SU-DHL-6 (cell line): ENCODE measurements around the gene FSTL4.

Experiments
- H2AFZ ChIP-seq: fragments of 200-600 bp; sonication (generic); 2 replicates; pipeline ENCODE4 v1.6.1; 2014; ENCODE audit warnings: low read depth, mild to moderate bottlenecking, moderate library complexity, mixed read lengths, antibody characterized with exemption, low read length; ENCODE audit not compliant: severe bottlenecking
- H3F3A ChIP-seq: fragments of 200-600 bp; shearing (Covaris generic); 2 replicates; pipeline ENCODE4 v1.6.0; 2016; ENCODE audit warnings: antibody characterized with exemption, mild to moderate bottlenecking; ENCODE audit not compliant: insufficient read depth
- H3K27ac ChIP-seq: fragments of 200-600 bp; sonication (generic); 2 replicates; pipeline ENCODE4 v1.5.1; 2016; ENCODE audit warnings: low read depth, mild to moderate bottlenecking, low read length, moderate library complexity, mixed read lengths
- H3K27me3 ChIP-seq: fragments of 200-600 bp; sonication (generic), shearing (Covaris generic); 2 replicates; pipeline ENCODE4 v1.6.0; 2014; ENCODE audit warnings: mild to moderate bottlenecking, low read length
- H3K36me3 ChIP-seq: fragments of 200-600 bp; sonication (generic); 2 replicates; pipeline ENCODE4 v1.6.1; 2014; ENCODE audit warnings: mild to moderate bottlenecking, low read length, mixed read lengths
- H3K4me2 ChIP-seq: fragments of 300-600, 200-600 bp; shearing (Covaris generic), sonication (generic); 2 replicates; pipeline ENCODE4 v1.6.0; 2014; ENCODE audit warnings: low read length, low read depth, mild to moderate bottlenecking; ENCODE audit not compliant: poor library complexity, severe bottlenecking
- H3K4me3 ChIP-seq: fragments of 200-600 bp; sonication (generic); 2 replicates; pipeline ENCODE4 v1.5.1; 2014; ENCODE audit warnings: antibody characterized with exemption, low read length, mild to moderate bottlenecking, mixed read lengths; ENCODE audit not compliant: insufficient read depth, poor library complexity, severe bottlenecking
- H3K79me2 ChIP-seq: fragments of 200-600 bp; sonication (generic); 2 replicates; pipeline ENCODE4 v1.6.1; 2014; ENCODE audit warnings: mild to moderate bottlenecking, low read length, moderate library complexity; ENCODE audit not compliant: insufficient read depth
- H3K9ac ChIP-seq: fragments of 200-600 bp; sonication (generic); 2 replicates; pipeline ENCODE4 v1.7.0; 2014; ENCODE audit warnings: mild to moderate bottlenecking, low read length
- H3K9me2 ChIP-seq: fragments of 200-600 bp; sonication (generic); replicated peaks from 2 replicates; pipeline ENCODE4 v1.6.1; 2014; ENCODE audit warnings: low read length; ENCODE audit not compliant: insufficient read depth
- H3K9me3 ChIP-seq: fragments of 200-600 bp; sonication (generic); 2 replicates; pipeline ENCODE4 v1.6.1; 2014; ENCODE audit warnings: low read length, mixed read lengths; ENCODE audit not compliant: insufficient read depth
- H4K20me1 ChIP-seq: fragments of 200-600 bp; sonication (generic); 2 replicates; pipeline ENCODE4 v1.6.1; 2014; ENCODE audit warnings: low read depth, mild to moderate bottlenecking, antibody characterized with exemption, low read length, moderate library complexity, mixed read lengths
- EZH2phosphoT487 ChIP-seq: fragments of 200-600 bp; sonication (generic), shearing (Covaris generic); conservative IDR thresholded peaks from 2 replicates; pipeline ENCODE4 v1.6.1; 2018; ENCODE audit warnings: mild to moderate bottlenecking, antibody characterized with exemption, low read length, moderate library complexity, mixed read lengths
- TF ChIP-seq, protein P1 (sequence below): fragments of 200-600 bp; sonication (generic); IDR thresholded peaks from one replicate; pipeline ENCODE4 v1.5.1; 2017; ENCODE audit warnings: antibody characterized with exemption, mild to moderate bottlenecking, low read length, moderate library complexity; ENCODE audit not compliant: insufficient read depth, poor library complexity, severe bottlenecking

FSTL4 gene

DNA sequence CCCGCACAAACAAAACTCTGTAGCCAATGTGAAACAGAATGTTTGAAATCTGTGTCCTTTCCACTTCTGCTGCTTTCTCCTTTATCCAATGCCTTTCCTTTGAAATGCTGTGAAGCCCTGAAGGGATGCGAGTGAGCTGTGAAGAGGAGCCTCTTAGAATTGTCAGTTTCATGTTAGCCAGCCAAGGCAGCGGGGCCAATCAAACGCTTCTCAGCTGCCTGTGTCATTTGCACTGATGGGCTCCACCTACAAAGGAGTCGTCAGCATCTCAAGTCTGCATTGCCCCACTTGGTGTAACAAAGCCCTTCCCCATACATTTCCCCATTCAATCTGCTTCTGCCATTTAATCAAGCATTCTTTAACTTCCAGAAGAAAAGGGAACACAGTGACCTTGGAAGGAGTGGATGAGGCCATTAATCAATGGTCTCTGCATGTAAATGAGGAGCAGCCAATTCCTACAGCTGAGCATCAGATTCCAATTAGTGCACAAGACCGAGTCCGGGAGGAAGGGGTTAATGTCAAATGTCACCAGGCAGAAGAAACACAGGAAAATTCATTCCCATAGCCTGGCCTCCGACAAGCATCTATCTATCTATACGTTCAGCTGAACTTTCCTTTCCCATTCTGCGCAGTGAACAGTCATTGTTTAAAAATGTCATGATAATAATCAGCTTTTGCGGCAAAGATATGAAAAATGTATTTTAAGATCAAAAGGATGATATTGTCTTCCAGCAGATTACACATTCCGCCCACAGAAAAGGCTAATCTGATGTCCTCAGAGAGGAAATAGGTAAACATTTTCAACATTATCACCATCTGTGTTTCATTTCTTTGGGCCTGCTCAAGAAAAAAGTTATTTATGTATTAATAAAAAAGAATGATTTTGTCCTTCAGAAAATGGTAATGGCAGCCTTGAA lies 154.6 kb downstream of the FSTL4 start:
- Histone ChIP-seq H2AFZ (no peak overlapping the region), H3K4me2 (no peak overlapping the region), H4K20me1 (no peaks in the 10 kb centered on the region), H3K9me3 (no peaks in the 10 kb centered on the region), H3K79me2 (no peaks in the 10 kb centered on the region), H3K36me3 (no peaks in the 10 kb centered on the region), H3K9ac (no peak overlapping the region), H3K9me2 (no peaks in the 10 kb centered on the region), H3K4me3 (no peak overlapping the region), H3K27ac (no peak overlapping the region), H3K27me3 (no peaks in the 10 kb centered on the region), H3F3A (no peaks in the 10 kb centered on the region)
- TF ChIP-seq, protein P1, sequence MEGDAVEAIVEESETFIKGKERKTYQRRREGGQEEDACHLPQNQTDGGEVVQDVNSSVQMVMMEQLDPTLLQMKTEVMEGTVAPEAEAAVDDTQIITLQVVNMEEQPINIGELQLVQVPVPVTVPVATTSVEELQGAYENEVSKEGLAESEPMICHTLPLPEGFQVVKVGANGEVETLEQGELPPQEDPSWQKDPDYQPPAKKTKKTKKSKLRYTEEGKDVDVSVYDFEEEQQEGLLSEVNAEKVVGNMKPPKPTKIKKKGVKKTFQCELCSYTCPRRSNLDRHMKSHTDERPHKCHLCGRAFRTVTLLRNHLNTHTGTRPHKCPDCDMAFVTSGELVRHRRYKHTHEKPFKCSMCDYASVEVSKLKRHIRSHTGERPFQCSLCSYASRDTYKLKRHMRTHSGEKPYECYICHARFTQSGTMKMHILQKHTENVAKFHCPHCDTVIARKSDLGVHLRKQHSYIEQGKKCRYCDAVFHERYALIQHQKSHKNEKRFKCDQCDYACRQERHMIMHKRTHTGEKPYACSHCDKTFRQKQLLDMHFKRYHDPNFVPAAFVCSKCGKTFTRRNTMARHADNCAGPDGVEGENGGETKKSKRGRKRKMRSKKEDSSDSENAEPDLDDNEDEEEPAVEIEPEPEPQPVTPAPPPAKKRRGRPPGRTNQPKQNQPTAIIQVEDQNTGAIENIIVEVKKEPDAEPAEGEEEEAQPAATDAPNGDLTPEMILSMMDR, result no peak
- TF ChIP-seq EZH2phosphoT487, result no peak

DNA sequence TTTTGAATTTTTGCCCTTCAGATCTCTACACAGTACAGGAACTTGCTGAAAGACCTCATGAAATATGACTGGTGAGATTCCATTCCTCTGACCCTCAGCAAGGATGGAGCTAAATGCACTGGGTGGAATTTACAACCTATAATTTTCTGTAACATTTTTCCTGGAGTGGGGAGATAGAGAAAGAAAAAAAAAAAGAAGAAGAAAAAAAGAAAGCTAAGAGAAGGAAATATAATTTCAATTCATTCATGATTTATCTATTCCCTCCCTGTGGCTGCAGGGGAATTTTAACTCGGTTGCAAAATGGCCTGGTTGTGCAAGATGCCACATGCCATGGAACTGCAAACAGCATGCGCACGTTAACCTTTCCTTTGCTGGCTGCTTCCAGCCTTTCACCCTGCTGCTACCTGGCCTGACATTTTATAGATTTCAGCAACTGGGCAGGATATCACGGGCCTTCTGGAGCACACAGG lies 155.4 kb downstream of the FSTL4 start:
- no peaks in the 10 kb centered on the region for H3K9me3 ChIP-seq
- no peak for TF ChIP-seq EZH2phosphoT487
- TF ChIP-seq, protein P1, result no peak

DNA sequence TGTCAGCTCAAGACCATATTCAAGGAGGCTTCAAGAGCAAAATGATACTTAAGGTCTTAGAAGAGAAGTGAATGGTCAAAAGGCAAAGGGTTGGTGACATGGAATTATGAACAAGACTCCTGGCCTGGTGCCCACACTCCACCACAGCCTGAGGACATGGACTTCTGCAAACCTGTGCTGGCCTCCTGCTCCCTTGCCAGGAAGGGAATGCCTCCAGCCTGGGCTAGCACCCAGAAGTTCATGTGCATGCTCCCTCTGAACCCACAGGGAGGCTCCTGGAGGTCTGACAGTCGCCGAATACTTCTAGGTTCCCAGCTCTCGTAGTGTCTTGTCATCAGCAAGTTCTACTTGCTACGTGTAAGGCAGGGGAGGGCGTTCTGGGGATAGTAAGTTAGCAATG lies 156.7 kb downstream of the FSTL4 start:
- Histone ChIP-seq H3K79me2 (no peaks in the 10 kb centered on the region), H4K20me1 (no peaks in the 10 kb centered on the region), H3K27me3 (no peaks in the 10 kb centered on the region), H3K9me3 (no peaks in the 10 kb centered on the region), H3K9me2 (no peaks in the 10 kb centered on the region), H3K4me2 (no peak overlapping the region), H2AFZ (no peak overlapping the region), H3F3A (no peaks in the 10 kb centered on the region), H3K36me3 (no peaks in the 10 kb centered on the region), H3K27ac (no peak overlapping the region), H3K4me3 (no peak overlapping the region), H3K9ac (no peak overlapping the region)
- TF ChIP-seq EZH2phosphoT487, result no peak
- TF ChIP-seq, protein P1, result no peak

More for the DNA sequence above, 155.4 kb downstream of the FSTL4 start:
- Histone ChIP-seq H2AFZ (no peak overlapping the region), H3K9me2 (no peaks in the 10 kb centered on the region), H4K20me1 (no peaks in the 10 kb centered on the region), H3F3A (no peaks in the 10 kb centered on the region), H3K36me3 (no peaks in the 10 kb centered on the region), H3K27me3 (no peaks in the 10 kb centered on the region), H3K27ac (no peak overlapping the region), H3K4me2 (no peak overlapping the region), H3K9ac (no peak overlapping the region), H3K79me2 (no peaks in the 10 kb centered on the region), H3K4me3 (no peak overlapping the region)
